ENCODE data around the gene INPP5A.
"Not testable (repeated sequence)": the region's sequence is repeated elsewhere in the genome, so short reads cannot be mapped to it uniquely, and the experiment has no call there.

INPP5A gene

GRCh38 chr10:132777441-132777840 lies 239.9 kb downstream of the INPP5A start:
- DNase-seq, result no peak

GRCh38 chr10:132779549-132780294 lies 242.1 kb downstream of the INPP5A start:
- DNase-seq, result no peak

- no peak for DNase-seq
Observed at GRCh38 chr10:132780356-132780755, 242.8 kb downstream of the INPP5A start.

- DNase-seq, result no peak
Observed at GRCh38 chr10:132781556-132781955, 244.0 kb downstream of the INPP5A start.

GRCh38 chr10:132783165-132783939 lies 245.8 kb downstream of the INPP5A start:
- DNase-seq, result no peak

- no peak for DNase-seq
Observed at GRCh38 chr10:132783940-132784865, 246.6 kb downstream of the INPP5A start.

GRCh38 chr10:132784866-132785722 lies 247.5 kb downstream of the INPP5A start:
- no peak for DNase-seq

- DNase-seq, result no peak
Observed at GRCh38 chr10:132785723-132786475, 248.3 kb downstream of the INPP5A start, which contains the start of gene NKX6-2. NKX6-2 (minus strand) TSS chr10:132786147; CDS start chr10:132785948, 199 bp downstream.

- no peak for DNase-seq
Observed at GRCh38 chr10:132786476-132786883, 248.9 kb downstream of the INPP5A start.

GRCh38 chr10:132786884-132787494 lies 249.4 kb downstream of the INPP5A start:
- DNase-seq, result no peak

GRCh38 chr10:132787495-132788179 lies 250.1 kb downstream of the INPP5A start:
- no peak for DNase-seq

GRCh38 chr10:132788180-132788830 lies 250.7 kb downstream of the INPP5A start:
- no peak for DNase-seq

GRCh38 chr10:132788831-132789219 lies 251.2 kb downstream of the INPP5A start:
- no peak for DNase-seq

GRCh38 chr10:132789659-132790148 lies 252.1 kb downstream of the INPP5A start:
- DNase-seq, result no peak

GRCh38 chr10:132790470-132790869 lies 252.9 kb downstream of the INPP5A start:
- no peak for DNase-seq

GRCh38 chr10:132790934-132791829 lies 253.6 kb downstream of the INPP5A start:
- no peak for DNase-seq

- DNase-seq, result not testable (repeated sequence)
Observed at GRCh38 chr10:132792099-132792498, 254.5 kb downstream of the INPP5A start.

GRCh38 chr10:132792796-132793195 lies 255.2 kb downstream of the INPP5A start:
- DNase-seq, result no peak
